GM21381 (cell line): ENCODE data around the gene KRTAP22-2.

Experiments used
- ATAC-seq: cut with Tn5 transposase; IDR thresholded peaks from one replicate; pipeline ENCODE4 v1.9.1; 2021; ENCODE audit warnings: mild to moderate bottlenecking, moderate library complexity; ENCODE audit not compliant: unreplicated experiment

Gene KRTAP22-2

GRCh38 chr21:30563630-30564029, 26.6 kb downstream of the KRTAP22-2 start:
- ATAC-seq = no peak

GRCh38 chr21:30563072-30563471, 27.1 kb downstream of the KRTAP22-2 start:
- no peak for ATAC-seq

- ATAC-seq = no peak
Measured at GRCh38 chr21:30561957-30562356, 28.2 kb downstream of the KRTAP22-2 start.

- no peak for ATAC-seq
Measured at GRCh38 chr21:30561264-30561895, 28.8 kb downstream of the KRTAP22-2 start, which contains the start of gene KRTAP19-7. Gene KRTAP19-7 (minus strand): TSS chr21:30561314. CDS start chr21:30561289, 25 bp downstream.

GRCh38 chr21:30555095-30555494, 35.1 kb downstream of the KRTAP22-2 start:
- ATAC-seq = no peak

GRCh38 chr21:30552782-30553181, 37.4 kb downstream of the KRTAP22-2 start:
- ATAC-seq = no peak

GRCh38 chr21:30541764-30542163, 48.4 kb downstream of the KRTAP22-2 start, which contains the start of gene KRTAP19-6:
Gene KRTAP19-6 (minus strand): TSS chr21:30541864. CDS start chr21:30541833, 31 bp downstream.
- ATAC-seq = no peak
